HPDE6-E6E7 (cell line): ENCODE data around the gene HSPA1B.
"Not testable (repeated sequence)": the region's sequence is repeated elsewhere in the genome, so short reads cannot be mapped to it uniquely, and the experiment has no call there.

Source experiments
- DNase-seq: peaks from one replicate; pipeline ENCODE4 v3.0.0; 2011; ENCODE audit warnings: missing footprints; ENCODE audit errors: extremely low spot score

HSPA1B gene

GRCh38 chr6:31827286-31828079, at the start of gene HSPA1B:
HSPA1B (plus strand) TSS chr6:31827738; CDS start chr6:31827951, 213 bp downstream.
- peak; percentile 96 for DNase-seq

DNA sequence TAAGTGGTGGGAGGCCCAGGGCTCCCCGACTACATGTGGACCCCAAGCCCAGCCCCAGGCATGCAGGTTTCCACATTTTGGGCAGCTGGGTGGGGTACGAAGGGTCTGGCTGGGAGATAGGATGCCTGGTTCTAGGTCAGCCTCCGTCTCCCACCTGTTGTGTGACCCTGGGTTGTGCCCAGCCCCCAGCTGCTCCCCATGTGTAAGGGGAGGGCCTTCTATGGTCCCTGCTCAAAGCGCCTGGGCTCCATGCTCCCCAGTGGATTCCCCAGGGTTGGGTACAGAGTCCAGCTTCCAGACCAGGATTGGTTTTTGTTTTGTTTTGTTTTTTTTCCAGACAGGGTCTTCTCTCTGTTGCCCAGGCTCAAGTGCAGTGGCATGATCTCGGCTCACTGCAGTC, 49.3 kb upstream of the HSPA1B start:
- no peak for DNase-seq

DNA sequence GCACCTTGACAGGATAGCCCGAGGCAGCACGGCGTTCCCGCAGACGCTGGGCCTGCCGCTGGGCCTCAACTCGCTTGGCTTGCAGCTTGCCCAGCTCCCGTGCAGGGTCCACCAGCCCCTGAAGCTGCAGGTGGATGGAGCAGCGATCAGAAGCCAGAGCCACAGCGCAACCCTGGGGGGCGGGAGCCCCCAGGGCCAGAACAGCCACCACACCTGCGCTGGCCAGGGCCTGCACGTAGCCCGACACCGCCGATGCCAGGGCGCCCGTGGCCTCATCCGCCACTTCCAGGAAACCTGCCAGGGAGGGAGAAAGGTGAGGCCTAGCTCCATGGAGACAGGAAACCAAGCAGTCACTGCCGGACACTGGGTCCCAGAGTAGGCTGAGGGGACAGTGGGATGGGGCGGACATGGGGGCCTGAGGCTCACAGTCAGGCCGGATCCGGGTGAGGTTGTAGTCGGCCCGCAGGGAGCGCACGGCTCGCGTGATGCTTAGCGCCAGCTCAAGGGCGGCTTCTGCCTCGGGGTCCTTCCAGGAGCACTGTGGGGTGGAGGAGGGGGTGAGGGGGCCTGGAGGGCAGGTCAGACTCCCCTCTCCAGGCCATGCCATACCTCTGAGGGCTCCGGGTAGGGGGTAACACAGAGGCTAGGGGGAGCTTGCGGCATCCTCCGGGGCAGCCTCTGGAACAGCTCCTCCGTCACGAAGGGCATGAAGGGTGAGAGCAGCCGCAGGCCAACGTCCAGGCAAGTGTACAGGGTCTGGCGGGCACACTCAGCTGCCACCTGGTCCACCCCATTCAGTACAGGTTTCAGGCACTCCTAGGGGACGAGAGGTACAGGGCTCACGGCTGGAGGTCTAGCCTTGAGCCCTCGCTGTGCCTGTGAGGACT, 48.3 kb upstream of the HSPA1B start:
- no peak for DNase-seq

- DNase-seq = no peak
Observed at GRCh38 chr6:31779908-31780307, 47.6 kb upstream of the HSPA1B start.

DNA sequence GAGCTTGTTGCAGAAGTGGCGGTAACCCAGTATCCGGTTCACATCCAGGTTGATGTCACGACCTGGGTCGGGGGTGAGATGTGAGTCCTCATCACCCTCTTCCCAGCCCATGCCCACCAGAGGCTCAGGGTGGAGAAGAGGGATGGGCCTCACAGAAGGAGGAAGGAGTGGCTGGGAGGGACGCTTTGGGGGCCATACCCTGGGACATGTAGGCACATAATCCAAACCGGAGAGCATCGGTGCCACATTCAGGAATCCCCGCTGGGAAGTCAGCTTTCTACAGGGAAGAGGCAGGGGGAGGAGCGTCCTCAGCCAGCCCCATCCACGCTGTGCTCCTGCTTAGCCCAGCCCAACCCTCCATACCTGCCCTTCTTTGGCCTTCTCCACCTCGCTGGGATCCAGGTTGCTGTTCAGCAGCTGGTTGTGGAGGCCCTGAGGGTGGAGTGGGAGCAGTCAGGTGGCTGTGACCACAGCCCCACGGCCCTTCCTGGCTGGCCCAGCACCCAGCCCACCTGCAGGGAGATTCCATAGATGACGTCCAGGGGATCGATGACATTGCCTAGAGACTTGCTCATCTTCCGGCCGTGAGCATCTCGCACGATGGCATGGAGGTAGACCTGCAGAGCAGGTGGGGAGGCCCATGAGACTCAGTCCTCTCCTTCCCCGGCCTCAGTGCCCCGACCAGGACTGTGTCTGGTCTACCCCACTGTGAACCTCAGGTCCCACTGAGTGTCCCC, 46.9 kb upstream of the HSPA1B start:
- DNase-seq = no peak

- DNase-seq = no peak
Observed at GRCh38 chr6:31781244-31782125, 46.1 kb upstream of the HSPA1B start.

DNA sequence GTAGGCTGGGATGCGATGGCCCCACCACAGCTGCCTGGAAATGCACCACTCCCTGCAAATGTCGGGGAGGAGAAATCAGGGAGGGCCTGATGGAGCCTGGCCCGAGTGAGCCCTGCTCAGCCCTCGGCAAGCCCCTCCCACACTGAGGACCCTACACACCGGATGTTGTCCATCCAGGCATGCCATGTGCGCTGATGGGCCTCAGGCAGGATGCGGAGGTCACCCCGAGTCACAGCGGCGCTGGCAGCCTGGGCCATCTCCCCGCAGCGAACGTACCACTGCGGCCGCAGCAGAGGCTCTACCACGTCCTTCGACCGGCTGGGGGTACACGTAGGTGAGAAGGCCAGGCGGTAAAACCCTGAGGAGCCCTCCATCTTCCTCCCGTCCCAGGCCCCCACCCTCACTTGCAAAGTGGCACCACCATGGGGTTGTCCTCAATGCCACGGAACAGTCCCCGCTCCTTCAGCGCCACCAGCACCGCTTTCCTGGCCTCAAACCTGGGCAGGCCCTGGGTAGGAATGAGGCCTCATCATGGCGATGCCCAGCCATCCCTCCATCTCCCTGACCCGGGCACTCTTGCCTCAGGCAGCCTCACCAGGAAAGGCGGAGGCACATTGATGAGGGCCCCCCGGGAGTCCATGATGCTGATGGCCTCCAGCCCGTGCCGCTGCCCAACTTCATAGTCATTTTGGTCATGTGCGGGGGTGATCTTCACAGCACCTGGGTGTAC, 45.2 kb upstream of the HSPA1B start:
- no peak for DNase-seq

- no peak for DNase-seq
Observed at GRCh38 chr6:31784098-31784925, 43.2 kb upstream of the HSPA1B start.

GRCh38 chr6:31785475-31785874, 42.1 kb upstream of the HSPA1B start:
- no peak for DNase-seq

DNA sequence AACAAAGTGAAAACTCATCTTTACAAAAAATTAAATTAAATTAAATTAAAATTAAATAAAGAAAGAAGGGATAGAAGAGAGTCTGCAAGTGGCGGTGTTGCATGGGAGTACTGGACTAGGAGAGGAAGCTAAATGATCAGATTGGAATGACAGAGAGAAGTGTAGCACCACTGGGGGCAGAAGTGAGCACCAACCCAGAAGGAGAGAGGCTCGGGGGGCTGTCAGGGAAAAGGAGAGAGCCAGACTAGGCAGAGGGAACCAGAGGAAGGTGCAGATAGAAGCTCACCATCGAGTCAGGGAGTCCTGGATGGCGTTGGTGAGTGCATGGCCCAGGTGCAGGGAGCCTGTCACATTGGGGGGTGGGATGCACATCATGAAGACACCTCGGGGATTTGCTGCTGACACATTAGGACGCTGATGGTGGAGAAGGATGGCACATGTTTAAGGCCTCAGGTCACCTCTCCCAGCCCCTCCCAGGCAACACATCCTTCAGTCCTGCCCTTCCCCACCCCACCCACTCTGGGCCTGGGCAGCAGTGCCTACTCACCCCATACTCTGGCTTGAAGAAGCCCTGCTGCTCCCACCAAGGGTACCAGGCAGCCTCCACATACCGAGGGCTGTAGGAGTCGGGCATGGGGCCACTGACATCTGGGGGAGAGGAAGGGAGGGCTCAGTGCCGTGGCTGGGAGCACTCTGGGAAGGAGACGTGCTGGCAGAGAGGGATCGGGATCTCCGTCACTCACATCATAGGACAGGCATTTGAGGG, 36.0 kb upstream of the HSPA1B start:
- DNase-seq = no peak

DNA sequence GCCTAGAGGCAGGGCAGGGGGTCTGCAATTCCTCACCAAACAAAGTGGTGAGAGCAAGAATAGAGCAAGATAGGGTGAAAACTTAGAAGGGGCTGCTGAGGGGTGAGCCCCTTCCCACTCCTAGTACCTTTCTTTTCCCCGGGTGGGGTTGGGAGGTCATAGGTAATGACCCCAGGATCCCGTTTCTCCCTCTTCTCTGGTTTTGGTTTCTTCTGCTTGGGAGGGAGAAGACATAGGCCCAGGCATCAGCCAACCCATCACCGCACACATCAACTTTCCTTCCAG, 35.5 kb upstream of the HSPA1B start:
- no peak for DNase-seq

DNA sequence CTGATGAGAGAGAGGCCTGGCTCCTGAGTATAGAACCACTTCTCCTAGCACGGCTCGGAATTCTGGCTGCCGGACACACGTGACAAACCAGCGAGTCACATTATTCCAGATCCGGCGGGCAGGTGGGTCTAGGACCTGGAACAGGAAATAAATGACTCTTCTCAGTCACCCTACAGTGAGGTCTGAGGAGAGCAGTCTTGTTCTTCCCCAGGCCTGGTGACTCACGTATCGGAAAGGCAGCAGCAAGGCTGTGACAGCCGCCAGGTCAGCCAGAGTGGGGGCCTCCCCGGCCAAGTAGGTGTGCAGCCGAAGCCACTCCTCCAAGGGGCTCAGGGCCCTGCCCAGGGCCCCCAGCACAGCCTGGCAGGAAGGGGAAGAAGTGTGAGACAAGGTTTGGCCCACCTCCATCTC, 34.8 kb upstream of the HSPA1B start:
- peak; percentile 92 for DNase-seq

GRCh38 chr6:31793927-31794245, 33.7 kb upstream of the HSPA1B start:
- not testable (repeated sequence) for DNase-seq

DNA sequence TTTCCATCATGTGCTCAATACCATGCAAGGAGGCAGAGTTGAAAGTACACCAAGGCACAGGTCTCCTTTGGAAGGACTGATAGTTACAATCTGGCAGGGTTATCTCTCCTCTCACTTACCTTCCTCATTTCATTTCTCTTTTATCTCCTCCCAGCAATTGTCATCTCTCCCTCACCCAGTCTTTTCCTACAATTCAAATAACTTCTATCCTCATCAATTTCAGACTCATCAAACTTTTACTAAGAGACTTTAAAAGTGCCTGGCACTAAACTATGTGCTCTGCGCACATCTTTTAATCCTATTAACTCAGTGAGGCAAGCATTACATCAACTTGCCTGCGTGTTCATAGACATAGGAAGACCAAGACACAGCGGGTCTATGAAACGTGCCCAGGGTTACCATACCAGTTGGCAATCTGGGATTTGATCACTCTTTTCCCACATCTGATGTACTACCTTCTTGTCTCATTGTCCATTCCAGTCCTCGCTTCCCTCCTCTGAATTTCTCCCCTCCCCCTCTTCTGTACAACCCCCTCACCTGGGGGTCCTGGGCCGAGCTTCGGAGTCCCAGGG, 33.2 kb upstream of the HSPA1B start:
- peak; percentile 42 for DNase-seq

- DNase-seq = no peak
Observed at GRCh38 chr6:31794866-31795615, 32.5 kb upstream of the HSPA1B start.

DNA sequence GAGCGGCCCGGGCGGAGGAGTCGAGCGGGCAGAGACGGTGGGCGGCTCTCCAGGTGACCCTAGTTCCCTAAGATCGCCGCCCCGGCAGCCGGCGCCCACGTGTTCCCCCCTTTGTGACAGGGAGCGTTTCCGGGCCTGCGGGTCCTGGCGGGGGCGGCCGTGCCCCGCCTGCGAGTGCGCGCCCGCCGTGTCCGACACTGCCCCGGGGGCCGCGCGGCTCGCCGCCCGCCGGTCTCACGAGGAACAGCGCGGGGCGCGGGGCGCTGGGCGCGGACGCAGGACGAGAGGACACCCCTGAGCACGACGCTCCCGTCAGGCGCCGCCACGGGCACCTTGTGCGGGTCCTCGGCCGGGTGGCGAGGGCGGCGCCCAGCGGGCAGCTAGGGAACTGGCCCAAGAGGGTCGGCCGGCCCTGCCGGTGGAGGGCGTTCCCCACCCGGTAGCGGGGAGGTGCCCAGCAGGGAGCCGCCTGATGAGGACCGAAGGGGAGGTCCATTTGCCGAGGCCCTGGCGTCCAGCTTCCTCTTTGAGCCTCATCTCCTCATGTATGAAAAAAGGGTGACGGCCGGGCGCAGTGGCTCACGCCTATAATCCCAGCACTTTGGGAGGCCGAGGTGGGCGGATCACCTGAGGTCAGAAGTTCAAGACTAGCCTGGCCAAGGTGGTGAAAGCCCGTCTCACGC, 31.8 kb upstream of the HSPA1B start, which contains the start of gene VARS1:
Gene VARS1 (minus strand): TSS at position 137 of the 683 bp plus-strand sequence. CDS start 535 bp downstream, outside the sequence.
- DNase-seq = peak; percentile 94

- DNase-seq = no peak
Observed at GRCh38 chr6:31796993-31797385, 30.5 kb upstream of the HSPA1B start.
